Measurements from ENCODE around the gene GATAD2A.

DNA sequence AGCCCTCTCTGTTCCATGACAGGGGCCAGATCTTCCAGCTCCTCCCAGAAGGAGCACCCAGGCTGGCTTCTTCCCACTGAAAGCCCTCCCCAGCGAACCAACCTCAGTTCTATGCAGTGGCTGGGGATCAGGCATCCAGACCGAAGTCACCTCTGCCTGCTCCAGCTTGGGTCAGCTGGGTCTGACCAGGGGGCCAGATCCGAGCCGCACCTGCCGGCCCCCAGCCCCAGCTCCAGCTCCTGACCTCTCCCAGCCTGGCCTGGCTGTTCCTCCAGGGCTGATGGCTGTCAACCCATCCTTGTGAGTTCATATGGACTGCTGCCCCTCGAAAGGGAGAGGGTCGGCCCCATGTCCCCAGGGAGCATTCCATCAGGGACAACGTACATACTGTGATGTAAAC lies 101.9 kb downstream of the GATAD2A start:
- TF ChIP-seq POLR2A (IDR thresholded peaks at IDR 0.05): no peak
- TF ChIP-seq, protein P1, sequence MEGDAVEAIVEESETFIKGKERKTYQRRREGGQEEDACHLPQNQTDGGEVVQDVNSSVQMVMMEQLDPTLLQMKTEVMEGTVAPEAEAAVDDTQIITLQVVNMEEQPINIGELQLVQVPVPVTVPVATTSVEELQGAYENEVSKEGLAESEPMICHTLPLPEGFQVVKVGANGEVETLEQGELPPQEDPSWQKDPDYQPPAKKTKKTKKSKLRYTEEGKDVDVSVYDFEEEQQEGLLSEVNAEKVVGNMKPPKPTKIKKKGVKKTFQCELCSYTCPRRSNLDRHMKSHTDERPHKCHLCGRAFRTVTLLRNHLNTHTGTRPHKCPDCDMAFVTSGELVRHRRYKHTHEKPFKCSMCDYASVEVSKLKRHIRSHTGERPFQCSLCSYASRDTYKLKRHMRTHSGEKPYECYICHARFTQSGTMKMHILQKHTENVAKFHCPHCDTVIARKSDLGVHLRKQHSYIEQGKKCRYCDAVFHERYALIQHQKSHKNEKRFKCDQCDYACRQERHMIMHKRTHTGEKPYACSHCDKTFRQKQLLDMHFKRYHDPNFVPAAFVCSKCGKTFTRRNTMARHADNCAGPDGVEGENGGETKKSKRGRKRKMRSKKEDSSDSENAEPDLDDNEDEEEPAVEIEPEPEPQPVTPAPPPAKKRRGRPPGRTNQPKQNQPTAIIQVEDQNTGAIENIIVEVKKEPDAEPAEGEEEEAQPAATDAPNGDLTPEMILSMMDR (IDR thresholded peaks at IDR 0.05): no peak

Measured in sigmoid colon (tissue), 3 donors.